ENCODE results near the gene LSM14B.

- no peak for TF ChIP-seq CTCF (IDR thresholded peaks at IDR 0.05; ENCODE audit: low read length)
- no peak for TF ChIP-seq EZH2 (IDR thresholded peaks at IDR 0.05; ENCODE audit: borderline replicate concordance, low read length)
These were observed 18.6 kb upstream of the LSM14B start for GRCh38 chr20:62103508-62104233.

Data from OCI-LY1 (cell line).